GM21423 (cell line): ENCODE data around the gene TMEM38B.
"Not testable (repeated sequence)": the region's sequence is repeated elsewhere in the genome, so short reads cannot be mapped to it uniquely, and the experiment has no call there.

Experiments
- ATAC-seq: cut with Tn5 transposase; IDR thresholded peaks from one replicate; pipeline ENCODE4 v1.9.1; 2021; ENCODE audit warnings: mild to moderate bottlenecking, moderate library complexity; ENCODE audit not compliant: unreplicated experiment

TMEM38B gene

DNA sequence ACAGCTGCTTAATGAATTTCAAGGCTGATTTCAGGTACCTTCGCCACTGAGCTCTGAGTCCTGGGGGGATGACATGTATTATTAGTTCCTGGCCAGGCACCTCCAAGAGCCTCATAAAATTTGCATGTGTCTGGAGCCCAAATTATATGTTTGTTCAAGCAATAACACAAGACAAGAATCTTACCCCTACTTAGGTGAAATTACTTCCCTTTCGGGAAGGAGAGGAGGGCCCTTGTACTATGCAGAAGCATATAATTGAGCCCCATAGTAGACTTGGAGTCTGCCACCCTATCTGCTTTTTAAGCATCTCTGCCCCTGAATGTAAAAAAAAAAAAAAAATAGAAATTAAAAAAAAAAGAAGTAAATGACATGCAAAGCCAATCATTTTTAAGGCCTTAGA is 13.0 kb upstream of the TMEM38B start:
- ATAC-seq, result no peak

DNA sequence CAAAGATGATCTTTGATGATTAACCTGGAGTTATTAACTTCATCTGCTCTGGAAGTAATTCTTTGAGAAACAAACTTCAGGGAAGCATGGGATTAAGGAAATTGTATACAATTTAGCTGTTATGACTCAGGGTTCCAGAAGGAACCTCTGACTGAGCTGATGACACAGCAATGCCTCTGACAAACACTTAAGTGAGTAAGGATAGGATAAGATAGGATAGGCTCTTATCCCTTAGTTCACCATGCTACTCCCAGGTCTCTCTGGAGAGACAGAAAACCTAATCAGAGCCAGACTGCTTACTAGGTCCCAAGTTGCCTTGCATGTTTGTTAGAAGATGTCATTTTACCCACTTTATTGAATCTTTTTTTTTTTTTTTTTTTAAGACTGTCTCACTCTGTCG is 12.6 kb upstream of the TMEM38B start:
- no peak for ATAC-seq

GRCh38 chr9:105683688-105684275 is 10.6 kb upstream of the TMEM38B start:
- no peak for ATAC-seq

DNA sequence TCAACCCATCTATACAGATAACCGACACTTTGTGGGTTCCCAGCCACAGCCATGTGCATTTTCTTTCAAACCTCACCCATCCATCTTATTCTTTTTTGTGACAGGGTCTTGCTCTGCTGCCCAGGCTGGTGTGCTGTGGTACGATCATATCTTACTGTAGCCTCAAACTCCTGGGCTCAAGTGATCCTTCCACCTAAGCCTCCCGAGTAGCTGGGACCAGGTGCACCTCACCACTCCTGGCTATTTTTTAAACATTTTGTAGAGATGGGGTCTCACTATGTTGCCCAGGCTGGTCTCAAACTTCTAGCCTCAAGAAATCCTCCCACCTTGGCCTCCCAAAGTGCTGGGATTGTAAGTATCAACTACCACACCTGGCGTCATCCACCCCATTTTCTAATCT is 7.4 kb upstream of the TMEM38B start:
- no peak for ATAC-seq

GRCh38 chr9:105690742-105691141 is 3.6 kb upstream of the TMEM38B start:
- ATAC-seq, result no peak

- ATAC-seq, result peak; percentile 28
These were observed 729 bp upstream of the TMEM38B start for GRCh38 chr9:105693435-105694189.

DNA sequence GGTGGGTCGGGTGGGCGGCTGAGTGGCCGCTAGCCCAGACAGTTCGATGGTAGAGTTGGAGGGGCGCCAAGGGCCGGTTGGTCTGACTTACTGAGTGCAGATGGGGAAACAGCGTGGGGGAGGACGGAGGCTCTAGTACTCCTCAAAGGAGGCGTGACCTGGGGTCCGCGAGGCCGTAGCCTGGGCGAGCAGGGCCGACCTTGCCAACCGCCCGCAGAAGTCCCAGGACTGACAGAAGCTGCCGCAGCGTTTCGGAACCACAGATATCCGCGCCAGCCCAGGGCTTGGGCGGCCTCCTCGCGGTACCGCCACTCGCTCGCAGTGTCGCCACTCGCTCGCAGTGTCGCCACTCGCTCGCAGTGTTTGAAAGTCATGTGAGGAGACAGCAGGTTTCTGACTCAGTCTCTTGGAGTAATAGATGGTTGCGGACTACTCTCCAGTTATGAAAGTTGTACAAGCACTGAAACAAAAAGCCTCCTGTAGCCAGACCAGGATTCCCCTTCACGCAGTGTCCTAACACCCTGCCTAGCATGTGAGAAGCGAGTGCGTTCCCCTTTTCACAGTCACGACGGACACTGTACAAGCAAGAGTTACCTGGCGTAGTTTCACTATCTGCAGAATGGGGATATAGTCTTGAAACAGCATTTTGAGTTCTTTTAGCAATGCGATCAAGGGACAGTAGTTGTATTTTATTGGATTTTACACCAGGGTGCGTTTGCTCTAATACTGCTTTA is 674 bp downstream of the TMEM38B start:
- peak; percentile 54 for ATAC-seq

- no peak for ATAC-seq
These were observed 2.0 kb downstream of the TMEM38B start for GRCh38 chr9:105696219-105696793.

DNA sequence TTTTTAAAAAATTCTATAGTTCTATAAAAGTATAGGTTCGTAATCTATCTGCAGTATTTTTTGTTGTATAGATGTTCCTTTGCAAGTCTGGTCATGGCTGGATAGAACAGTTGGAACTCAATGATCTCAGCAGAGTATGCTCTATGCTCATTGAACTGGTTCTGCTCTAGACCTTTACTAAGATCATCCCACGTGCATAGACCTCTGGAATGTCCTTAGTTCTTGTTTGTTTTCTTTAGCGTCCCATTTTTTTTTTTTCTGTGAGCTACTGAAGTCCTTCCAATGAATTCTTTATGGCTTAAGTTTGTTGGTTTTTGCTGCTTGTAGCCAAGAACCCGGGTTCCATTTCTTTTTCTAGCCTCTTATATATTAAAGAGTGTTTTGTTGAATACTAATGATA is 3.5 kb downstream of the TMEM38B start:
- no peak for ATAC-seq

DNA sequence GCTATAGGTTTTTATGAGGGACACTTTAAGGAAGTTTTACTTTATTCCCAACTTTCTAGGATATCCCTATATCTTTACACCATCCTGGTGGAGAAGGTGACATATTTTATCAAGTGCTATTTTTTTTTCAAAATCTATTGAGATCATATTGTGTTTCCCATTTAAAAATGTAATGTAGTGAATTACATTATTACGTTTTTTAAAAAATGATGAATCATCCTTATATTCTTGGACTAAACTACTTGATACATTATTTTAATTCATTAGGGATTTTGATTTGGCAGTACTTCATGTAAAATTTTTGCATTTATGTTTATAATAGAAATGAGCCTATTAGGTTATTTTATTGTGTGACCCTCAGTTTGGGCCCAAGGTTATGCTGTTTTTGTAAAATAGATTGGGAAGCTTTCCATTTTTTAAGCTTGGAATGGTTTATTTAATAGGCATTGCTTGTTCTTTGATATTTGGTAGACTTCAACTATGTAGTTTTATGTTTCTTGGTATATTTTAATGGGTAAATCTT is 4.1 kb downstream of the TMEM38B start:
- ATAC-seq, result no peak

DNA sequence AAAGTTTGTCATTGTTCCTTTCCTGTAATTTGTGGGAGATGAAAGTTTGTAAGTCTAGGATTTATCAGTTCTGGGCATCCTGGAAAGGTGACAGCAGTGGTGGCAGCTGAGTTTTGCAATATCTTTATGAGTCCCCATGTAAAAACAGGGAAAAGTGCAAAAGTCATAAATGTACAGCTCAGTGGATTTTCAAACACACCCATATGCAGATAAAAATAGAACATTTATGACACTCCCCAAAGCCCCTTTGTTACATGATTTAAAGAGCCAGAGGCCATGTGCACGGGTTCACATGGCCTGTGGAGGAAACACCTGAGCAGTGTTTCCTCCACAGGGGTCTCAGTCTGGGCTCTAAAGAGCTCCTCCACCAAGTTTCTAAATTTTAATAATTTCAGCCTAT is 6.3 kb downstream of the TMEM38B start:
- ATAC-seq, result no peak

DNA sequence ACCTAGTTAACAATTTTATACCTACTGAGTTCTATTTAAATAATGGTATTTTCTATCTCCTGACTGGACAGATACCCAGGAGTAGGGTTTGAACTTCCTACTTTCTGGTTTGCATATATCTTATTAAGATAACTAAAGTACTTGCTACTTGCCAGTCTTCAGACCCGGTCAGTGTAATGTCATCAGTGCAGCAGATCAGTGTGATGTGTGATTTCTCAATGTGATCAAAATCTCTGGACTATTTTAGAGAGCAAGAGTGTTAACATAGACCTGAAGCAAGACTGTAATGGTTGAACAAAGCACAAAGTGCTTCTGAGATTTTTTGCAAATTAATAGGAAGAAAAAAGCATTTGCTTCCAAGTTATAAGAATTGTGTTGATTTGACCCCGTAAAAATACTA is 6.8 kb downstream of the TMEM38B start:
- ATAC-seq, result no peak

GRCh38 chr9:105702207-105702606 is 7.9 kb downstream of the TMEM38B start:
- ATAC-seq, result no peak

GRCh38 chr9:105703638-105704037 is 9.3 kb downstream of the TMEM38B start:
- not testable (repeated sequence) for ATAC-seq

DNA sequence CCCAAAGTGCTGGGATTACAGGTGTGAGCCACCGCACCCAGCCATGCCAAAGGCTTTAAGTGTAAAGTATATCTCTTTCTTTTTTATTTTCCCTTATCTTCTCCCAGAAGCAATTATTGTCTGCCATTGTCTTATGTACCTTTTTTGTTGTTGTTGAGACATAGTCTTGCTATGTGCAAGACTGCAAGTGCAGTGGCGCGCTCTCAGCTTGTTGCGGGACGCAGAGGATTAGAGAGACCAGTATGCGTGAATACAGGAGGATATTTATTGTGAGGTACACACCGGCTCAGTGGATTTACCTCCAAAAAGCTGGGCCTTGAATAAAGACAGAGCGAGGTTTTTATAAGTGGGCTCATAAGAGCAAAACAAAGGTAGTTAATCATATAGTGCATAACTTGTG is 11.8 kb downstream of the TMEM38B start:
- no peak for ATAC-seq

- peak; percentile 46 for ATAC-seq
These were observed 14.1 kb downstream of the TMEM38B start for GRCh38 chr9:105708405-105708804.

GRCh38 chr9:105710638-105711037 is 16.3 kb downstream of the TMEM38B start:
- no peak for ATAC-seq

DNA sequence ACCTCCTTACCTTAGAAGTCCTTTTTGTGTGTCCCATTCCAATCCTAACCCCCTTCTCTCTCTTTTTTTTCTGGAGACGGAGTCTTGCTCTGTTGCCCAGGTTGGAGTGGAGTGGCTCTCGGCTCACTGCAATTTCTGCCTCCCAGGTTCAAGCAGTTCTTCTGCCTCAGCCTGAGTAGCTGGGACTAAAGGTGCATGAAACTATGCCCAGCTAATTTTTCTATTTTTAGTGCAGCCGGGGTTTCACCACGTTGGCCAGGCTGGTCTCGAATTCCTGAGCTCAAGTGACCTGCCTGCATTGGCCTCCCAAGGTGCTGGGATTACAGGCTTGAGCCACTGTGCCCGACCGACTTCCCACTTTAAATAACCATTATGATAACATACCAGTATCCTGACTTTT is 17.5 kb downstream of the TMEM38B start:
- ATAC-seq, result no peak

DNA sequence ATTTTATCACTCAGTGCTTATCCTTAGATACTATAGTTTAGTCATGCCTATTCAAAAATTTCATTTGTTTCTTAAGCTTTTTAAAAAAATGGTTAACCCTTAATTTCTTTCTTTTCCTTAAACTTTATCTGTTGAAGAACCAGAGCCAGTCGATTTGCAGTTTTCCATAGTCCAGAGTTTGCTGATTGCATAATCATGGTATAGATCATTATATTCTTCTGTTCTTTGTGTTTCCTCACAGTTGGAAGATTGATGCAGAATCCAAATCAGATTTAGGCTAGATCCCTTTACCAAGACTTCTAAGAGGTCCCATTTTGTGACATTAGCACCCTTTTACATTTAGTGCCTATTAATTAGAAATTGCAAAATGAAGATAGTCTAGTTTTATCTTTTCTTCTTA is 18.0 kb downstream of the TMEM38B start:
- no peak for ATAC-seq

GRCh38 chr9:105712773-105713172 is 18.4 kb downstream of the TMEM38B start:
- no peak for ATAC-seq

- no peak for ATAC-seq
These were observed 19.1 kb downstream of the TMEM38B start for GRCh38 chr9:105713260-105714019.
